Kidney (tissue), 14 donors: ENCODE results near the gene KRT13. TPM values are rescaled to one million over a fixed set of nuclear protein-coding genes. Genes with fewer than 3 reads are reported as not detected.

ENCODE experiments used
- DNase-seq, 5 donors: peaks; one replicate each; pipeline ENCODE4 v3.0.0-alpha.2; 2013 to 2020
- FAIRE-seq: peaks from 2 replicates; lab custom pipeline; 2012; peaks lifted over from hg19 to GRCh38; lab: Jason Lieb, UNC
- H3K27ac ChIP-seq, 2 donors: one replicate each; pipeline ENCODE4 v1.7.0; 2013; ENCODE audit warnings: low read depth in 2 of 2, low read length in 2 of 2, inconsistent platforms in 1 of 2
- H3K27me3 ChIP-seq: one replicate; pipeline ENCODE4 v1.7.1; 2013; ENCODE audit warnings: low read length, inconsistent platforms; ENCODE audit not compliant: control insufficient read depth, insufficient read depth
- H3K36me3 ChIP-seq, 3 donors: one replicate each; pipeline versions ENCODE4 v1.7.0 to v1.7.1; 2013; ENCODE audit warnings: low read length in 3 of 3, control low read depth in 1 of 3, inconsistent platforms in 1 of 3; ENCODE audit not compliant: insufficient read depth in 3 of 3, control insufficient read depth in 2 of 3
- H3K4me1 ChIP-seq, 3 donors: one replicate each; pipeline versions ENCODE4 v1.7.0 to v1.7.1; 2013; ENCODE audit warnings: low read length in 3 of 3, inconsistent platforms in 1 of 3, low read depth in 1 of 3; ENCODE audit not compliant: control insufficient read depth in 2 of 3, insufficient read depth in 2 of 3
- H3K4me3 ChIP-seq, 3 donors: one replicate each; pipeline versions ENCODE4 v1.7.0 to v1.8.1; 2013; ENCODE audit warnings: low read length in 3 of 3, control low read depth in 1 of 3, inconsistent platforms in 1 of 3
- H3K9ac ChIP-seq, 3 donors: one replicate each; pipeline versions ENCODE4 v1.7.0 to v1.7.1; 2013; ENCODE audit warnings: low read length in 3 of 3, control low read depth in 1 of 3, inconsistent platforms in 1 of 3
- H3K9me3 ChIP-seq, 3 donors: one replicate each; pipeline versions ENCODE4 v1.7.0 to v1.7.1; 2013; ENCODE audit warnings: low read length in 3 of 3, control low read depth in 1 of 3, inconsistent platforms in 1 of 3; ENCODE audit not compliant: control insufficient read depth in 2 of 3, insufficient read depth in 1 of 3
- CTCF ChIP-seq: IDR thresholded peaks from 3 replicates; pipeline ENCODE4 v1.5.1; 2012; ENCODE audit warnings: mild to moderate bottlenecking, moderate library complexity, borderline replicate concordance; ENCODE audit not compliant: insufficient read depth; ENCODE audit errors: extremely low read depth
- intact Hi-C: fragments of 100-400 bp; cut with DNase I; formaldehyde crosslinking; loops from one replicate; pipeline ENCODE4 v1.11.1; 2022
- polyA plus RNA-seq: library from polyadenylated mRNA; stranded (reverse); fragments of 350-450 nt; fragmentation: Illumina TruSeq; extraction: RNeasy Lipid Tissue Mini Kit (QIAGEN cat#74804); gene quantifications from one replicate; pipeline ENCODE4 v1.2.3, GENCODE V29; 2014; ENCODE audit warnings: low read depth, low replicate concordance; ENCODE audit not compliant: insufficient read depth
- total RNA-seq: library from RNA; stranded (reverse); fragmentation: NEBNext Ultra II Directional; extraction: Animal tissue kit (Norgen Biotek cat#: 25700); gene quantifications from one replicate; pipeline ENCODE4 v1.2.1, GENCODE V29; 2021
- donor health status: control.
- donor health status: control.
- donor health status: control.
- donor health status: control.
- donor health status: control.
- donor health status: DM: yes; HTN: yes; CAD: no.
- donor health status: Normal renal cell carcinoma (clear cell type).

Gene KRT13
- total and polyA plus RNA-seq, 2 donors from 2014 or later = not detected

GRCh38 chr17:41519501-41520224 lies 14.3 kb upstream of the KRT13 start:
- intact Hi-C loops = no loop called here
- H3K27ac ChIP-seq = no peak overlapping the region
- DNase-seq (no peak), FAIRE-seq (no peak)
- H3K9ac ChIP-seq = no peak overlapping the region
- no peak for TF ChIP-seq CTCF
- peaks cover 0 to 4% (median 0%) of the 10 kb centered on the region in 3 donors for H3K36me3 ChIP-seq
- no peaks in the 10 kb centered on the region for H3K9me3 ChIP-seq
- H3K27me3 ChIP-seq = no peaks in the 10 kb centered on the region
- H3K4me3 ChIP-seq = no peak overlapping the region
- peaks cover 0 to 3% (median 0%) of the 10 kb centered on the region in 3 donors for H3K4me1 ChIP-seq

- Histone ChIP-seq H3K36me3 (peaks cover 0 to 4% (median 0%) of the 10 kb centered on the region in 3 donors), H3K27ac (no peak within 1 kb of the TSS), H3K27me3 (no peaks in the 10 kb centered on the region), H3K9me3 (no peaks in the 10 kb centered on the region), H3K4me3 (no peak within 1 kb of the TSS), H3K9ac (no peak within 1 kb of the TSS), H3K4me1 (peaks cover 0 to 3% (median 0%) of the 10 kb centered on the region in 3 donors)
- no peak for TF ChIP-seq CTCF
- intact Hi-C loops = no loop called here
- FAIRE-seq = no peak
- no peak for DNase-seq
Observed at GRCh38 chr17:41518789-41519449, 13.5 kb upstream of the KRT13 start, which contains the start of gene KRT15. KRT15 (minus strand) TSS chr17:41518890; CDS start chr17:41518827, 63 bp downstream.

- Histone ChIP-seq H3K27ac (no peak overlapping the region), H3K4me1 (peaks cover 0 to under 1% (median 0%) of the 10 kb centered on the region in 3 donors), H3K9ac (no peak overlapping the region), H3K9me3 (no peaks in the 10 kb centered on the region), H3K36me3 (peaks cover 0 to 4% (median 0%) of the 10 kb centered on the region in 3 donors), H3K27me3 (no peaks in the 10 kb centered on the region), H3K4me3 (no peak overlapping the region)
- intact Hi-C loops = no loop called here
- FAIRE-seq (no peak), DNase-seq (no peak)
- no peak for TF ChIP-seq CTCF
Observed at GRCh38 chr17:41518031-41518430, 12.6 kb upstream of the KRT13 start.
